ENCODE data around the gene DCTN2.

DCTN2 gene

GRCh38 chr12:57488402-57489156 is 58.4 kb downstream of the DCTN2 start:
- no peak for TF ChIP-seq CTCF (conservative IDR thresholded peaks at IDR 0.05; ENCODE audit: low read depth, low read length)
- no peak for DNase-seq (ENCODE audit: low read depth)
- peak overlapping the region; percentile 96 for H3K4me3 ChIP-seq (ENCODE audit: low read length)

- peak; percentile 83 for DNase-seq (ENCODE audit: low read depth)
- peak within 1 kb of the TSS; percentile 96 for H3K4me3 ChIP-seq (ENCODE audit: low read length)
- TF ChIP-seq CTCF (conservative IDR thresholded peaks at IDR 0.05; ENCODE audit: low read depth, low read length), result no peak
These were observed 59.2 kb downstream of the DCTN2 start, which contains the start of gene MARS1 for GRCh38 chr12:57487597-57488401. TSS of gene MARS1 (plus strand) at chr12:57488068. CDS start at chr12:57488091, 23 bp downstream.

GRCh38 chr12:57487055-57487596 is 59.9 kb downstream of the DCTN2 start:
- DNase-seq (ENCODE audit: low read depth), result no peak
- TF ChIP-seq CTCF (conservative IDR thresholded peaks at IDR 0.05; ENCODE audit: low read depth, low read length), result no peak
- peak overlapping the region; percentile 96 for H3K4me3 ChIP-seq (ENCODE audit: low read length)

GRCh38 chr12:57485695-57486094 is 61.3 kb downstream of the DCTN2 start:
- DNase-seq (ENCODE audit: low read depth), result no peak
- no peak for TF ChIP-seq CTCF (conservative IDR thresholded peaks at IDR 0.05; ENCODE audit: low read depth, low read length)
- H3K4me3 ChIP-seq (ENCODE audit: low read length), result no peak overlapping the region

- DNase-seq (ENCODE audit: low read depth), result no peak
- TF ChIP-seq CTCF (conservative IDR thresholded peaks at IDR 0.05; ENCODE audit: low read depth, low read length), result no peak
- H3K4me3 ChIP-seq (ENCODE audit: low read length), result no peak overlapping the region
These were observed 63.5 kb downstream of the DCTN2 start for GRCh38 chr12:57483466-57483865.

- no peak overlapping the region for H3K4me3 ChIP-seq (ENCODE audit: low read length)
- DNase-seq (ENCODE audit: low read depth), result no peak
- TF ChIP-seq CTCF (conservative IDR thresholded peaks at IDR 0.05; ENCODE audit: low read depth, low read length), result no peak
These were observed 65.3 kb downstream of the DCTN2 start for GRCh38 chr12:57481671-57482070.

All from retinal pigment epithelial cell (primary cell).